HG03095 (cell line): ENCODE results near the gene SNHG17.
A peak's percentile ranks its signal among the peaks of the same experiment; 100 is the strongest.
"Not testable (repeated sequence)": the region's sequence is repeated elsewhere in the genome, so short reads cannot be mapped to it uniquely, and the experiment has no call there.

Source experiments
- ATAC-seq: cut with Tn5 transposase; IDR thresholded peaks from one replicate; pipeline ENCODE4 v1.9.1; 2021; ENCODE audit warnings: moderate library complexity; ENCODE audit not compliant: unreplicated experiment

Gene SNHG17

GRCh38 chr20:38434770-38435554 is at the start of gene SNHG17:
Gene SNHG17, minus strand, starts transcription at chr20:38435328.
- ATAC-seq = peak; percentile 65

GRCh38 chr20:38479596-38479995 is 44.5 kb upstream of the SNHG17 start:
- ATAC-seq = no peak

GRCh38 chr20:38477747-38478146 is 42.6 kb upstream of the SNHG17 start:
- no peak for ATAC-seq

- ATAC-seq = no peak
Measured at GRCh38 chr20:38473367-38473795, 38.3 kb upstream of the SNHG17 start.

GRCh38 chr20:38472513-38473366 is 37.6 kb upstream of the SNHG17 start, which contains the start of gene RALGAPB:
Gene RALGAPB, plus strand, starts transcription at chr20:38472843. Its CDS starts 15,590 bp downstream, at chr20:38488433.
- peak; percentile 79 for ATAC-seq

- ATAC-seq = no peak
Measured at GRCh38 chr20:38471987-38472512, 36.9 kb upstream of the SNHG17 start.

GRCh38 chr20:38471245-38471644 is 36.1 kb upstream of the SNHG17 start:
- no peak for ATAC-seq

GRCh38 chr20:38466983-38467382 is 31.9 kb upstream of the SNHG17 start:
- ATAC-seq = no peak

GRCh38 chr20:38466171-38466570 is 31.0 kb upstream of the SNHG17 start:
- ATAC-seq = no peak

GRCh38 chr20:38461569-38461968 is 26.4 kb upstream of the SNHG17 start:
- not testable (repeated sequence) for ATAC-seq

- ATAC-seq = not testable (repeated sequence)
Measured at GRCh38 chr20:38461167-38461566, 26.0 kb upstream of the SNHG17 start.

GRCh38 chr20:38460631-38461030 is 25.5 kb upstream of the SNHG17 start:
- ATAC-seq = not testable (repeated sequence)

GRCh38 chr20:38460040-38460623 is 25.0 kb upstream of the SNHG17 start:
- ATAC-seq = no peak

GRCh38 chr20:38458314-38458713 is 23.2 kb upstream of the SNHG17 start:
- no peak for ATAC-seq

- no peak for ATAC-seq
Measured at GRCh38 chr20:38454556-38455473, 19.7 kb upstream of the SNHG17 start.

- ATAC-seq = peak; percentile 82
Measured at GRCh38 chr20:38453941-38454340, 18.8 kb upstream of the SNHG17 start.

GRCh38 chr20:38452880-38453624 is 17.9 kb upstream of the SNHG17 start:
- ATAC-seq = no peak

GRCh38 chr20:38450412-38450975 is 15.4 kb upstream of the SNHG17 start:
- no peak for ATAC-seq

GRCh38 chr20:38449046-38449445 is 13.9 kb upstream of the SNHG17 start:
- ATAC-seq = no peak
